K562 (cell line): ENCODE results near the gene RIPOR1. TPM values are rescaled to one million over a fixed set of nuclear protein-coding genes. Genes with fewer than 3 reads are reported as not detected.

Experiments
- ADNP ChIP-seq: fragments of 200-800 bp; sonication (Bioruptor generic); IDR thresholded peaks from 2 replicates; pipeline ENCODE4 v1.6.1; 2016; ENCODE audit warnings: missing genetic modification characterization, missing compliant biosample characterization
- ARHGAP35 ChIP-seq: fragments of 450-650 bp; IDR thresholded peaks from 2 replicates; pipeline ENCODE4 v1.6.1; 2018; ENCODE audit not compliant: partially characterized antibody
- C11orf30 ChIP-seq: fragments of 450-650 bp; IDR thresholded peaks from 2 replicates; pipeline ENCODE4 v1.6.1; 2016; ENCODE audit warnings: low read depth, mild to moderate bottlenecking
- HNRNPH1 ChIP-seq: fragments of 200-400 bp; formaldehyde crosslinking; optimal IDR thresholded peaks from 2 replicates; pipeline ENCODE3; 2017; ENCODE audit warnings: low read depth, mild to moderate bottlenecking, low read length, moderate library complexity
- LEF1 ChIP-seq: fragments of 450-650 bp; IDR thresholded peaks from 2 replicates; pipeline ENCODE4 v1.6.1; 2016; ENCODE audit warnings: mild to moderate bottlenecking
- NEUROD1 ChIP-seq: fragments of 150-350 bp; IDR thresholded peaks from 2 replicates; pipeline ENCODE4 v1.6.1; 2014; ENCODE audit warnings: borderline replicate concordance, low read length, low read depth; ENCODE audit not compliant: partially characterized antibody
- RBM17 ChIP-seq: fragments of 200-400 bp; formaldehyde crosslinking; IDR thresholded peaks from 2 replicates; pipeline ENCODE4 v1.6.1; 2017; ENCODE audit warnings: low read depth, mild to moderate bottlenecking, low read length, borderline replicate concordance
- SMAD3 ChIP-seq: fragments of 450-650 bp; formaldehyde crosslinking; conservative IDR thresholded peaks from 2 replicates; pipeline ENCODE4 v1.4.0; 2020; ENCODE audit warnings: mild to moderate bottlenecking
- SMARCE1 ChIP-seq: fragments of 450-650 bp; IDR thresholded peaks from 2 replicates; pipeline ENCODE4 v1.7.1; 2016; ENCODE audit warnings: mild to moderate bottlenecking
- ZNF133 ChIP-seq: fragments of 250-450 bp; sonication (Bioruptor Pico); IDR thresholded peaks from 2 replicates; pipeline ENCODE4 v1.4.0; 2020; ENCODE audit warnings: mild to moderate bottlenecking
- ZNF165 ChIP-seq: fragments of 250-450 bp; sonication (Bioruptor Pico); IDR thresholded peaks from 2 replicates; pipeline ENCODE4 v1.4.0; 2020; ENCODE audit warnings: borderline replicate concordance
- ZNF431 ChIP-seq: sonication (generic); formaldehyde crosslinking; IDR thresholded peaks from 2 replicates; pipeline ENCODE4 v1.8.0; 2022; ENCODE audit warnings: mild to moderate bottlenecking, missing genetic modification reagents
- ZNF79 ChIP-seq: fragments of 250-450 bp; sonication (Bioruptor Pico); IDR thresholded peaks from 2 replicates; pipeline ENCODE4 v1.4.0; 2020; ENCODE audit warnings: low read depth, mild to moderate bottlenecking, moderate library complexity
- polyA plus RNA-seq, 8 experiments: library from polyadenylated mRNA; depleted of rRNA in 4 of 8; stranded (reverse) in 5 of 8; unstranded in 3 of 8; fragments of >200 nt; fragmentation: Nextera tagmentation in 2 of 8; fragmentation: Illumina TruSeq in 1 of 8; extraction: Ambion mirVana in 2 of 8; extraction: Trizol in 1 of 8; gene quantifications; 2 replicates each; pipeline versions ENCODE4 v1.2.1 to v1.2.3, GENCODE V29; 2011 to 2014; ENCODE audit warnings: inconsistent platforms in 1 of 8, missing spikeins in 1 of 8
- total RNA-seq, 7 experiments: library from RNA; depleted of rRNA in 6 of 7; stranded (reverse); fragments of >200 nt in 6 of 7; fragmentation: Illumina TruSeq in 2 of 7; extraction: Trizol in 2 of 7; gene quantifications; 2 replicates each; pipeline versions ENCODE4 v1.2.1 to v1.2.3, GENCODE V29; 2011 to 2021; ENCODE audit warnings: low replicate concordance in 1 of 7
- TF ChIP-seq, protein P1 (sequence below): sonication (generic); formaldehyde crosslinking; IDR thresholded peaks from 2 replicates; pipeline ENCODE4 v1.8.1; 2023; ENCODE audit warnings: missing genetic modification reagents, mild to moderate bottlenecking, borderline replicate concordance
- TF ChIP-seq, protein P2 (sequence below): fragments of 450-650 bp; formaldehyde crosslinking; IDR thresholded peaks from 2 replicates; pipeline ENCODE4 v1.4.0; 2022; ENCODE audit warnings: missing genetic modification characterization
- TF ChIP-seq, protein P3 (sequence below), 2 experiments: fragments of 250-450 bp in 1 of 2; fragments of 450-650 bp in 1 of 2; sonication (Bioruptor Pico) in 1 of 2; IDR thresholded peaks; 2 replicates each; pipeline versions ENCODE4 v1.6.1 to v1.8.0; 2016 to 2021; ENCODE audit warnings: mild to moderate bottlenecking in 2 of 2, moderate library complexity in 2 of 2, missing compliant biosample characterization in 1 of 2, missing genetic modification characterization in 1 of 2
- TF ChIP-seq, protein P4 (sequence below): sonication (generic); formaldehyde crosslinking; IDR thresholded peaks from 2 replicates; pipeline ENCODE4 v1.8.1; 2023; ENCODE audit warnings: mild to moderate bottlenecking, missing genetic modification reagents

RIPOR1 gene
- total and polyA plus RNA-seq, 9 of the 15 experiments (the other 6 are each of a cell fraction or from before 2014, with no cell fraction given): 0.36 to 31.1 (median 3.0) TPM

DNA sequence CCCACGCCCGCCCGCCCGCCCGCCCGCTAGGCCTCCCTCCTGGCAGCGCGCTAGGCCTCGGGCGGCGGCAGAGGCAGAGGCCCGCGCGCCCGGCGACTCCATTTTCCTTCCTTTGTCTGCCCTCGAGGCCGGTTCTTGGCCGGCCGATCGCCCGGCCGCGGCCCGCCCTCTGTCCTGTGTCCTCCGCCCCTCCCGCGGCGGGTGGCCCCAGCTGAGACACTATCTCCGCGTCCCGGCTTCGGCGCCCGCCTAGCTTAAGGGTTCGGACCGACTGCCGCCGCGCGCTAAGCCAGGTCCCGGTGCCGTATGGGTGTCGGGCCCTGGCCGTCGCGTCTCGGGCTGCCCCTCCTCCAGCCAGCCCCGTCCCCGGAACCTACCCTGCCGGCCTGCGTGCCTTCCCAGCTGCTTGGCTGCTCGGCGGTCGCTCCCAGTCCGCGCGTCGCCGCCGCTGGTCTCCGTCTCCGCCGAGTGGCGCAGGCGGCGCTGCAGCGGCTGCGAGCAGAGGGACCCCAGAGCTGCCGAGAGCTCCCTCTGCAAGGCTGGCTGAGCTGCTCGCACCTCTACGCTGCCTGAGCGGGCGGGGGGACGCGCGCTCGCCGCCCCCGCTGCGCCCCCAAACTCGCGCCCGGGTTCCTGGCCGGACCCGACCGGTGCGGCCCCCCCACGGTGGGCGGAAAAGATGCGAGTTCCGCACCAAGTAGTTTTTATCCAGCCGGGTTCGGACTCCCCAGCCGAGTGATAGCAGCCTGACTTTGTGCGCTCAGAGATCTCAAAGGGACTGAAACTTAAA lies 34.5 kb downstream of the RIPOR1 start (continued):
- TF ChIP-seq C11orf30: no peak
- TF ChIP-seq RBM17: no peak
- TF ChIP-seq, protein P1, sequence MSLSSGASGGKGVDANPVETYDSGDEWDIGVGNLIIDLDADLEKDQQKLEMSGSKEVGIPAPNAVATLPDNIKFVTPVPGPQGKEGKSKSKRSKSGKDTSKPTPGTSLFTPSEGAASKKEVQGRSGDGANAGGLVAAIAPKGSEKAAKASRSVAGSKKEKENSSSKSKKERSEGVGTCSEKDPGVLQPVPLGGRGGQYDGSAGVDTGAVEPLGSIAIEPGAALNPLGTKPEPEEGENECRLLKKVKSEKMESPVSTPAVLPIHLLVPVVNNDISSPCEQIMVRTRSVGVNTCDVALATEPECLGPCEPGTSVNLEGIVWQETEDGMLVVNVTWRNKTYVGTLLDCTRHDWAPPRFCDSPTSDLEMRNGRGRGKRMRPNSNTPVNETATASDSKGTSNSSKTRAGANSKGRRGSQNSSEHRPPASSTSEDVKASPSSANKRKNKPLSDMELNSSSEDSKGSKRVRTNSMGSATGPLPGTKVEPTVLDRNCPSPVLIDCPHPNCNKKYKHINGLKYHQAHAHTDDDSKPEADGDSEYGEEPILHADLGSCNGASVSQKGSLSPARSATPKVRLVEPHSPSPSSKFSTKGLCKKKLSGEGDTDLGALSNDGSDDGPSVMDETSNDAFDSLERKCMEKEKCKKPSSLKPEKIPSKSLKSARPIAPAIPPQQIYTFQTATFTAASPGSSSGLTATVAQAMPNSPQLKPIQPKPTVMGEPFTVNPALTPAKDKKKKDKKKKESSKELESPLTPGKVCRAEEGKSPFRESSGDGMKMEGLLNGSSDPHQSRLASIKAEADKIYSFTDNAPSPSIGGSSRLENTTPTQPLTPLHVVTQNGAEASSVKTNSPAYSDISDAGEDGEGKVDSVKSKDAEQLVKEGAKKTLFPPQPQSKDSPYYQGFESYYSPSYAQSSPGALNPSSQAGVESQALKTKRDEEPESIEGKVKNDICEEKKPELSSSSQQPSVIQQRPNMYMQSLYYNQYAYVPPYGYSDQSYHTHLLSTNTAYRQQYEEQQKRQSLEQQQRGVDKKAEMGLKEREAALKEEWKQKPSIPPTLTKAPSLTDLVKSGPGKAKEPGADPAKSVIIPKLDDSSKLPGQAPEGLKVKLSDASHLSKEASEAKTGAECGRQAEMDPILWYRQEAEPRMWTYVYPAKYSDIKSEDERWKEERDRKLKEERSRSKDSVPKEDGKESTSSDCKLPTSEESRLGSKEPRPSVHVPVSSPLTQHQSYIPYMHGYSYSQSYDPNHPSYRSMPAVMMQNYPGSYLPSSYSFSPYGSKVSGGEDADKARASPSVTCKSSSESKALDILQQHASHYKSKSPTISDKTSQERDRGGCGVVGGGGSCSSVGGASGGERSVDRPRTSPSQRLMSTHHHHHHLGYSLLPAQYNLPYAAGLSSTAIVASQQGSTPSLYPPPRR: peak; percentile 73; the same call in 1 of the 2 replicates
- no peak for TF ChIP-seq LEF1
- TF ChIP-seq NEUROD1: no peak
- TF ChIP-seq, protein P2, sequence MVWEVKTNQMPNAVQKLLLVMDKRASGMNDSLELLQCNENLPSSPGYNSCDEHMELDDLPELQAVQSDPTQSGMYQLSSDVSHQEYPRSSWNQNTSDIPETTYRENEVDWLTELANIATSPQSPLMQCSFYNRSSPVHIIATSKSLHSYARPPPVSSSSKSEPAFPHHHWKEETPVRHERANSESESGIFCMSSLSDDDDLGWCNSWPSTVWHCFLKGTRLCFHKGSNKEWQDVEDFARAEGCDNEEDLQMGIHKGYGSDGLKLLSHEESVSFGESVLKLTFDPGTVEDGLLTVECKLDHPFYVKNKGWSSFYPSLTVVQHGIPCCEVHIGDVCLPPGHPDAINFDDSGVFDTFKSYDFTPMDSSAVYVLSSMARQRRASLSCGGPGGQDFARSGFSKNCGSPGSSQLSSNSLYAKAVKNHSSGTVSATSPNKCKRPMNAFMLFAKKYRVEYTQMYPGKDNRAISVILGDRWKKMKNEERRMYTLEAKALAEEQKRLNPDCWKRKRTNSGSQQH (CRISPR knock-in tag): no peak
- TF ChIP-seq ZNF165 (CRISPR knock-in tag): no peak
- no peak for TF ChIP-seq SMARCE1
- TF ChIP-seq, protein P3, sequence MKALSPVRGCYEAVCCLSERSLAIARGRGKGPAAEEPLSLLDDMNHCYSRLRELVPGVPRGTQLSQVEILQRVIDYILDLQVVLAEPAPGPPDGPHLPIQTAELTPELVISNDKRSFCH (CRISPR knock-in tag; IDR thresholded peaks at IDR 0.05): no peak
- TF ChIP-seq, protein P3 (tag; IDR thresholded peaks at IDR 0.05): no peak
- no peak; the same call in 1 of the 2 replicates for TF ChIP-seq ZNF431 (CRISPR knock-in tag)
- no peak for TF ChIP-seq SMAD3 (CRISPR knock-in tag)
- TF ChIP-seq, protein P4, sequence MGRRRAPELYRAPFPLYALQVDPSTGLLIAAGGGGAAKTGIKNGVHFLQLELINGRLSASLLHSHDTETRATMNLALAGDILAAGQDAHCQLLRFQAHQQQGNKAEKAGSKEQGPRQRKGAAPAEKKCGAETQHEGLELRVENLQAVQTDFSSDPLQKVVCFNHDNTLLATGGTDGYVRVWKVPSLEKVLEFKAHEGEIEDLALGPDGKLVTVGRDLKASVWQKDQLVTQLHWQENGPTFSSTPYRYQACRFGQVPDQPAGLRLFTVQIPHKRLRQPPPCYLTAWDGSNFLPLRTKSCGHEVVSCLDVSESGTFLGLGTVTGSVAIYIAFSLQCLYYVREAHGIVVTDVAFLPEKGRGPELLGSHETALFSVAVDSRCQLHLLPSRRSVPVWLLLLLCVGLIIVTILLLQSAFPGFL (CRISPR knock-in tag): no peak
- no peak for TF ChIP-seq HNRNPH1
- no peak for TF ChIP-seq ADNP (tag)
- no peak for TF ChIP-seq ARHGAP35
- no peak for TF ChIP-seq ZNF79 (CRISPR knock-in tag)
- TF ChIP-seq ZNF133 (CRISPR knock-in tag): no peak
